Measurements from ENCODE around the gene GNB1.

The GNB1 gene

GRCh38 chr1:1907098-1907736 is 16.3 kb upstream of the GNB1 start:
- no peak overlapping the region for H3K4me3 ChIP-seq (ENCODE audit: low read length)
- TF ChIP-seq ZNF274 (IDR thresholded peaks at IDR 0.05; ENCODE audit: low read depth, low read length): no peak

GRCh38 chr1:1906185-1907097 is 15.6 kb upstream of the GNB1 start:
- TF ChIP-seq ZNF274 (IDR thresholded peaks at IDR 0.05; ENCODE audit: low read depth, low read length): no peak
- no peak overlapping the region for H3K4me3 ChIP-seq (ENCODE audit: low read length)

GRCh38 chr1:1903224-1903623 is 12.3 kb upstream of the GNB1 start:
- no peak overlapping the region for H3K4me3 ChIP-seq (ENCODE audit: low read length)
- TF ChIP-seq ZNF274 (IDR thresholded peaks at IDR 0.05; ENCODE audit: low read depth, low read length): no peak

- H3K4me3 ChIP-seq (ENCODE audit: low read length): no peak overlapping the region
- TF ChIP-seq ZNF274 (IDR thresholded peaks at IDR 0.05; ENCODE audit: low read depth, low read length): no peak
Observed at GRCh38 chr1:1901641-1902294, 10.9 kb upstream of the GNB1 start.

GRCh38 chr1:1900883-1901640 is 10.2 kb upstream of the GNB1 start:
- H3K4me3 ChIP-seq (ENCODE audit: low read length): no peak overlapping the region
- no peak for TF ChIP-seq ZNF274 (IDR thresholded peaks at IDR 0.05; ENCODE audit: low read depth, low read length)

GRCh38 chr1:1899967-1900327 is 9.1 kb upstream of the GNB1 start:
- no peak overlapping the region for H3K4me3 ChIP-seq (ENCODE audit: low read length)
- TF ChIP-seq ZNF274 (IDR thresholded peaks at IDR 0.05; ENCODE audit: low read depth, low read length): no peak

GRCh38 chr1:1899266-1899966 is 8.5 kb upstream of the GNB1 start:
- no peak overlapping the region for H3K4me3 ChIP-seq (ENCODE audit: low read length)
- no peak for TF ChIP-seq ZNF274 (IDR thresholded peaks at IDR 0.05; ENCODE audit: low read depth, low read length)

- no peak overlapping the region for H3K4me3 ChIP-seq (ENCODE audit: low read length)
- TF ChIP-seq ZNF274 (IDR thresholded peaks at IDR 0.05; ENCODE audit: low read depth, low read length): no peak
Observed at GRCh38 chr1:1898246-1898933, 7.5 kb upstream of the GNB1 start.

GRCh38 chr1:1895456-1896336 is 4.8 kb upstream of the GNB1 start:
- no peak for TF ChIP-seq ZNF274 (IDR thresholded peaks at IDR 0.05; ENCODE audit: low read depth, low read length)
- no peak overlapping the region for H3K4me3 ChIP-seq (ENCODE audit: low read length)

GRCh38 chr1:1895060-1895418 is 4.2 kb upstream of the GNB1 start:
- TF ChIP-seq ZNF274 (IDR thresholded peaks at IDR 0.05; ENCODE audit: low read depth, low read length): no peak
- no peak overlapping the region for H3K4me3 ChIP-seq (ENCODE audit: low read length)

GRCh38 chr1:1894354-1895059 is 3.6 kb upstream of the GNB1 start:
- no peak for TF ChIP-seq ZNF274 (IDR thresholded peaks at IDR 0.05; ENCODE audit: low read depth, low read length)
- no peak overlapping the region for H3K4me3 ChIP-seq (ENCODE audit: low read length)

- no peak for TF ChIP-seq ZNF274 (IDR thresholded peaks at IDR 0.05; ENCODE audit: low read depth, low read length)
- H3K4me3 ChIP-seq (ENCODE audit: low read length): no peak overlapping the region
Observed at GRCh38 chr1:1893997-1894353, 3.1 kb upstream of the GNB1 start.

Measured in GM08714 (cell line).